ENCODE measurements around the gene PIGN. TPM values are rescaled to one million over a fixed set of nuclear protein-coding genes. Genes with fewer than 3 reads are reported as not detected.
"Not testable (repeated sequence)": the region's sequence is repeated elsewhere in the genome, so short reads cannot be mapped to it uniquely, and the experiment has no call there.

PIGN gene
- total RNA-seq, 4 donors from 2014 or later, result 26.1 to 48.8 (median 34.6) TPM

- Histone ChIP-seq H3K4me3 (no peak overlapping the region), H3K4me1 (no peaks in the 10 kb centered on the region), H3K36me3 (no peaks in the 10 kb centered on the region), H3K9me3 (no peaks in the 10 kb centered on the region), H3K27ac (no peak overlapping the region), H3K27me3 (no peaks in the 10 kb centered on the region)
- 90 to 95% methylated on average over 1 of the region's 1 CpG for WGBS, 2 donors
- TF ChIP-seq POLR2A (IDR thresholded peaks at IDR 0.05) (no peak), CTCF (IDR thresholded peaks at IDR 0.05) (no peak)
- intact Hi-C loops (cut with DNase I), result no loop called here
- DNase-seq, result no peak
Measured at GRCh38 chr18:62170857-62171256, 16.0 kb downstream of the PIGN start.

- DNase-seq; H3K9me3 ChIP-seq; intact Hi-C loops (cut with DNase I); H3K4me3 ChIP-seq; H3K27ac ChIP-seq; H3K27me3 ChIP-seq; H3K36me3 ChIP-seq; H3K4me1 ChIP-seq: not testable (repeated sequence)
- 73 to 80% methylated on average over 1 of the region's 1 CpG for WGBS, 2 donors
Measured at GRCh38 chr18:62166524-62166923, 20.3 kb downstream of the PIGN start.

GRCh38 chr18:62165583-62165982 lies 21.3 kb downstream of the PIGN start:
- TF ChIP-seq POLR2A (IDR thresholded peaks at IDR 0.05) (no peak), CTCF (IDR thresholded peaks at IDR 0.05) (no peak)
- WGBS, 2 donors, result 75% methylated on average over 3 of the region's 3 CpGs
- no peak overlapping the region for H3K27ac ChIP-seq
- DNase-seq, result no peak
- peaks cover 0 to 6% (median 0%) of the 10 kb centered on the region in 3 donors for H3K36me3 ChIP-seq
- no peaks in the 10 kb centered on the region for H3K4me1 ChIP-seq
- no peaks in the 10 kb centered on the region for H3K9me3 ChIP-seq
- intact Hi-C loops (cut with DNase I), result no loop called here
- H3K27me3 ChIP-seq, result no peaks in the 10 kb centered on the region
- no peak overlapping the region for H3K4me3 ChIP-seq

DNA sequence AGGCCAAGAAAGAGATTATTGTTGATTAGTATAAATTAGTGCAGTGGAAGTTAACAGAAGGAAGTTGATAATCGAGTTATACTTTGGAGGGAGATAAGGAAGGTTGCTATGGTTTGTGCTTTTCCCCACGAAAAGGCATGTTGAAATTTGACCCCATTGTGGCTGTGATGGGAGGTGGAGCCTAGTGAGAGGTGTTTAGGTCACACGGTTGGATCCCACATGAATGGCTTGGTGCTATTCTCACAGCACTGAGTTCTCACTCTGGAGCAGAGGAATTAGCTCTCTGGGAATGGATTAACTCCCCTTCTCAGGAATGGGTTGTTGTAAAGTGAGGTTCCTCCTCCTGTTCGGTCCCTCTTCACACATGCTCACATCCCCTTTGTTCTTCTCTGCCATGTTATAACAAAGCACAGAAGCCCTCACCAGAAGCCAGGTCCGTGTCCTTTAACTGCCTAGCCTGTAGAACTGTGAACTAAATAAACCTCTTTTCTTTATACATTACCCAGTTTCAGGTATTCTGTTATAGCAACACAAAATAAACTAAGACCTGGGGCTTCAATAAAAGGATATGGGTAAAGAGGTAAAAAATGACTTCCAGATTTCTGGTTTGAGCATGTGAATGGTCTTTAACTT lies 21.9 kb downstream of the PIGN start:
- H3K27ac ChIP-seq, result no peak overlapping the region
- peaks cover 0 to 12% (median 0%) of the 10 kb centered on the region in 3 donors for H3K36me3 ChIP-seq
- DNase-seq, result no peak
- intact Hi-C loops (cut with DNase I), result no loop called here
- no peaks in the 10 kb centered on the region for H3K4me1 ChIP-seq
- no peaks in the 10 kb centered on the region for H3K9me3 ChIP-seq
- 62 to 68% methylated on average over 5 of the region's 5 CpGs for WGBS, 2 donors
- H3K4me3 ChIP-seq, result no peak overlapping the region
- H3K27me3 ChIP-seq, result no peaks in the 10 kb centered on the region
- no peak for TF ChIP-seq CTCF (IDR thresholded peaks at IDR 0.05)
- TF ChIP-seq POLR2A (IDR thresholded peaks at IDR 0.05), result no peak

GRCh38 chr18:62164310-62164709 lies 22.5 kb downstream of the PIGN start:
- TF ChIP-seq POLR2A (IDR thresholded peaks at IDR 0.05) (no peak), CTCF (IDR thresholded peaks at IDR 0.05) (no peak)
- peaks cover 0 to 18% (median 0%) of the 10 kb centered on the region in 3 donors for H3K36me3 ChIP-seq
- intact Hi-C loops (cut with DNase I), result no loop called here
- no peak overlapping the region for H3K4me3 ChIP-seq
- DNase-seq, result no peak
- H3K4me1 ChIP-seq, result no peaks in the 10 kb centered on the region
- no peaks in the 10 kb centered on the region for H3K27me3 ChIP-seq
- WGBS, 2 donors, result 75 to 93% methylated on average over 7 of the region's 7 CpGs
- H3K9me3 ChIP-seq, result no peaks in the 10 kb centered on the region
- H3K27ac ChIP-seq, result no peak overlapping the region

GRCh38 chr18:62157843-62158242 lies 29.0 kb downstream of the PIGN start:
- no peak overlapping the region for H3K4me3 ChIP-seq
- no peak for DNase-seq
- H3K27ac ChIP-seq, result no peak overlapping the region
- intact Hi-C loops (cut with DNase I), result no loop called here
- peaks cover 0 to 82% (median 0%) of the 10 kb centered on the region in 3 donors for H3K36me3 ChIP-seq
- no peak for TF ChIP-seq CTCF (IDR thresholded peaks at IDR 0.05)
- no peak for TF ChIP-seq POLR2A (IDR thresholded peaks at IDR 0.05)
- 81 to 89% methylated on average over 1 of the region's 1 CpG for WGBS, 2 donors
- H3K9me3 ChIP-seq, result no peaks in the 10 kb centered on the region
- H3K27me3 ChIP-seq, result no peaks in the 10 kb centered on the region
- no peaks in the 10 kb centered on the region for H3K4me1 ChIP-seq

Measured in esophagus squamous epithelium (tissue), 5 donors.